GM12874 (cell line): ENCODE results near the gene CFDP1.

Experiments used
- CTCF ChIP-seq: IDR thresholded peaks from 2 replicates; pipeline ENCODE4 v1.5.1; 2011; ENCODE audit warnings: low read depth, mild to moderate bottlenecking, control low read depth, low read length, moderate library complexity; ENCODE audit not compliant: insufficient read depth

Gene CFDP1

DNA sequence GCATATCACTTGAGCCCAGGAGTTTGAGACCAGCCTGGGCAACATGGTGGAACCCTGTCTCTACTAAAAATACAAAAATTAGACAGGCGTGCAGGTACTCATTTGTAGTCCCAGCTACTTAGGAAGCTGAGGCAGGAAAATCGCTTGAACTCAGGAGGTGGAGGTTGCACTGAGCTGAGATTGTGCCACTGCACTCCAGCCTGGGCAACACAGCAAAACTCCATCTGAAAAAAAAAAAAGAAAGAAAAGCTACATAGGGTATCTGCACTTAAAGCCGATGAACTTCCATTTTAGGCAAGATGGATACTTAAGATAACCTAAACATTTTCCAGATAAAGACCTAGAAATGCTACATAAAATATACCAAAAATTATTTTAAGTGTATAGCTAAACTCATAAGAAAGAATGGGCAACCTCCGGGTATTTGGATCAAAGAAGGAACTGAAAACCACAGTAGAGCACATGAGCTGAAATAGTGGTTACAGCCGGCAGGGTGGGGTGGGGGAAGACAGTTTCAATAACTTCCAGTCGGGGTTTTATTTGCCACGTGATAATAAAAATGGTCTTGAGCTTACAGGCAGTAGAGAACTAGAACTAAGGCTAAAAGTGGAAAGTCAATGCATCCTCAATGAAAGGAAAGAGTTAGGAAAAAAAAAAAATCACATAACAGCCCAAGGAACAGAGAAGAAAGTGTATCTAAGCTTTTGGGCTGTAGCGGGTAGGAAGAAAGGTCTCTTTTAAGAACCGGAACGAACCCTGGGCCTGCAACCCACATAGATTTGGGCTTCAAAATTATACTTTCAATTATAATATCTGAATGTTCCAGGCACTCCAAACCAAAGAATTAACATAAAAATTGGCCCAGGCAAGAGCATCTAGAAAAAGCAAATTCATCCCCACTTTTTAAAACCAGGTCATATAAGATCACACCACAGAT is 53.1 kb downstream of the CFDP1 start:
- no peak for TF ChIP-seq CTCF

DNA sequence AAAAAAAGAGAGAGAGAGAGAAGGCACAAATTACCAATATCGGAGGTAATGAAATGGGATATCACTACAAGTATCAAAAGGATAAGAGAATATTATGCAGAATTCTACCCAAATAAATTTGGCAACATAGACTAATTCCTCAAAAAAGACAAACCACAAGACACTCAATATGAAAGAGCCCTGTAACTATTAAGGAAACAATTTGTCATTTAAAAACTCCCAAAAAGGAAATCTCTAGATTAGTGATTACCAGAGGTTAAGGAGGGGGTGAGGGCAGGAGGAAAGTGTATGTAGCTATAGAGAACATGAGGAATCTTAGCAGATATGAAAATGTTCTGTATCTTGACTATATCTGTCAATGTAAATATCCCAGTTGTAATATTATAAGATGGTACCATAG is 54.0 kb downstream of the CFDP1 start:
- TF ChIP-seq CTCF = no peak

DNA sequence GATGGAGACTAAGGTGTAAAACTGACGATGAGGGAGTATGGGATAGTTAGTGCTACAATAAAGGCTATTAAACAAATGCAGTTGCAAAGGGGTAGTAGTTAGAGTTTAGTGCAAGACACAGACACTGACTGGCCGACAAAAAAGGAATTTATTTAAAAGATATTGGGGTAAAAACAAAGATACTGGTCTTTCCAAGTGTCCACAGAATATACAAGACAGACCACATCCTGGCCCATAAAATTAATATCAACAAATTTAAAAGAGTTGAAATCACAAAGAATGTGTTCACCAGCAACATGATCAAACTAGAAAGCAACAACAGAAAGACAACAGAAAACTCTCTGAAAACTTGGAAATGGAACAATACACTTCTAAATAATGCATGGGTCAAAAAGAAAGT is 54.7 kb downstream of the CFDP1 start:
- TF ChIP-seq CTCF = no peak

DNA sequence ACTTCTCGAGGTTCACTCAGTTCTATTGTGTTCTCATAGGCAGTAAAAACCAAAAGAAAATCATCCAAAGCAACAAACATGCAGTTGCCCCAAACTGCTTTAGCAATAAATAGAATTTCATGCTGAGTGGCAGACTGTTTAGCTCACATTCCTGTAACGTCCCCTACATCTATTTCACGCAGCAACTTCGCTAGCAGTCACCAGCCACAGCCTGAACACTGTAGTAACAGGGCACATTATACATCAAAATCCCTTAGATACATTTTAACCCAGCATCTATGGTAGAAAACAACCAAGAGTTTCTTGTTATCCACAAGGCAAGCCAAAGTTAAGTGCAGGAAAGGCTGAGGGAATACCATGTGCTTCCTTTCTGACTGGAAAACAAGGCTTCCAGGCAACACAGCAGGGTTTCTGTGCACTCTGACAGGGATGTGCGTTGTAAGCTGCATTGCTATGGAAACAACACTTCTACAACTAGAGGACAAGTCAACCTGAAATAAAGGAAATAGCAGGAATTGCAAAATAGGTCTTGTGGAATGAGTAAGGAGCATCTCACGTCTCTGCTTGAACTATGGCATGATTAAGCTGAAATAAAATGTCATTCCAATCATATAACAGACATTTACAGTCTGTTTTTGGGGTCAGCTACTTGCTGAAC is 55.4 kb downstream of the CFDP1 start:
- TF ChIP-seq CTCF = no peak

- no peak for TF ChIP-seq CTCF
Observed at GRCh38 chr16:75376475-75377161, 56.7 kb downstream of the CFDP1 start.

DNA sequence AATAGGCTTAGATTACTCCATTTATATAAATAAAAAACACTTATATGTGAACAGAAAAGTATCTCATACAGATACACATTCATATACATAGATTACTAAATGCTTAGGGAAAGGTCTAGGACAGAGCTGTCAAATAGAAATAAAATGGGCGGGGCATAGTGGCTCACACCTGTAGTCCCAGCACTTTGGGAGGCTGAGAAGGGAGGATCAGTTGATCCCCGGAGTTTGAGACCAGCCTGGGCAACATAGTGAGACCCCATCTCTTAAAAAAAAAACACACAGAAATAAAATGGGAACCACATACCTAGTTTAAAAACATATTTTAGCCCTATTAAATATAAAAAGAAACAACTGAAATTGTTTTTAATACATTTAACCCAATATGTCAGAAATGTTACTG is 58.9 kb downstream of the CFDP1 start:
- no peak for TF ChIP-seq CTCF

- TF ChIP-seq CTCF = no peak
Observed at GRCh38 chr16:75372236-75372856, 61.0 kb downstream of the CFDP1 start.
